GM12878 (cell line): ENCODE results near the gene HTD2. TPM values are rescaled to one million over a fixed set of nuclear protein-coding genes. Genes with fewer than 3 reads are reported as not detected.

Experiments
- ATAC-seq: fragments of 200-7000 bp; cut with Tn5 transposase; 3 replicates; pipeline ENCODE4 v1.9.1; 2020; ENCODE audit warnings: mild to moderate bottlenecking, moderate library complexity
- BruUV-seq: library from RNA; stranded (reverse); fragments of 400-500 nt; replicated peaks from 2 replicates; lab custom pipeline; 2021; lab: Mats Ljungman, UMichigan
- CTCF ChIA-PET: fragments of 300-600 bp; sonication (Branson Sonifier 250); formaldehyde crosslinking; extraction: SDS; loops from one replicate; lab custom pipeline; 2021; ENCODE audit warnings: inconsistent platforms; lab: Yijun Ruan, JAX
- POLR2A ChIA-PET: fragments of 350-600 bp; formaldehyde crosslinking; extraction: SDS; loops from one replicate; lab custom pipeline; 2021; ENCODE audit warnings: inconsistent platforms; lab: Charles Lee
- RAD21 ChIA-PET: fragments of 300-600 bp; sonication (Branson Sonifier 250); formaldehyde crosslinking; loops from one replicate; lab custom pipeline; 2023; ENCODE audit warnings: antibody characterized with exemption; ENCODE audit not compliant: unreplicated experiment; lab: Charles Lee
- SMC1A ChIA-PET: fragments of 300-600 bp; sonication (Branson Sonifier 250); formaldehyde crosslinking; loops from one replicate; lab custom pipeline; 2023; ENCODE audit not compliant: unreplicated experiment, uncharacterized antibody; lab: Charles Lee
- DNase-seq: peaks from one replicate; pipeline ENCODE4 v3.0.0-alpha.2; 2011; ENCODE audit warnings: low read depth, low spot score
- FAIRE-seq: peaks from 3 replicates; lab custom pipeline; 2011; peaks lifted over from hg19 to GRCh38; lab: Jason Lieb, UNC
- H2AFZ ChIP-seq: 2 replicates; pipeline ENCODE4 v1.6.0; 2011; ENCODE audit warnings: low read depth, low read length, control low read depth; ENCODE audit not compliant: control insufficient read depth
- H3K27ac ChIP-seq: 2 replicates; pipeline ENCODE4 v1.5.1; 2011; ENCODE audit warnings: control low read depth; ENCODE audit not compliant: control insufficient read depth, insufficient read depth
- H3K27me3 ChIP-seq, 2 experiments: replicated peaks in 1 of 2; 2 replicates each; pipeline versions ENCODE4 v1.6.0 to v1.6.1; 2011; ENCODE audit warnings: low read length in 1 of 2; ENCODE audit not compliant: control insufficient read depth in 2 of 2, insufficient read depth in 2 of 2
- H3K36me3 ChIP-seq, 2 experiments: 2 replicates each; pipeline ENCODE4 v1.5.1; 2011; ENCODE audit warnings: low read length in 1 of 2; ENCODE audit not compliant: control insufficient read depth in 2 of 2, insufficient read depth in 2 of 2
- H3K4me1 ChIP-seq: 2 replicates; pipeline ENCODE4 v1.6.1; 2011; ENCODE audit warnings: mild to moderate bottlenecking, low read length, moderate library complexity, mixed read lengths; ENCODE audit not compliant: control insufficient read depth, insufficient read depth
- H3K4me2 ChIP-seq: 2 replicates; pipeline ENCODE4 v1.6.0; 2011; ENCODE audit warnings: control low read depth; ENCODE audit not compliant: control insufficient read depth, insufficient read depth
- H3K4me3 ChIP-seq: fragments of 200-600 bp; sonication (generic); 2 replicates; pipeline ENCODE4 v1.5.1; 2016
- H3K79me2 ChIP-seq: 2 replicates; pipeline ENCODE4 v1.6.0; 2011; ENCODE audit warnings: low read length; ENCODE audit not compliant: control insufficient read depth, insufficient read depth
- H3K9ac ChIP-seq: 2 replicates; pipeline ENCODE4 v1.8.0; 2011; ENCODE audit warnings: low read length, control low read depth, mixed read lengths; ENCODE audit not compliant: control insufficient read depth, insufficient read depth
- H3K9me3 ChIP-seq: replicated peaks from 3 replicates; pipeline ENCODE4 v1.5.1; 2011; ENCODE audit warnings: mild to moderate bottlenecking, low read length; ENCODE audit not compliant: control insufficient read depth, insufficient read depth
- H4K20me1 ChIP-seq: 2 replicates; pipeline ENCODE4 v1.6.0; 2011; ENCODE audit not compliant: control insufficient read depth, insufficient read depth
- FOXK2 ChIP-seq: fragments of 450-650 bp; IDR thresholded peaks from 2 replicates; pipeline ENCODE4 v1.6.1; 2017; ENCODE audit warnings: mild to moderate bottlenecking, moderate library complexity
- NFXL1 ChIP-seq: fragments of 450-650 bp; IDR thresholded peaks from 2 replicates; pipeline ENCODE4 v1.6.1; 2017; ENCODE audit warnings: antibody characterized with exemption, mild to moderate bottlenecking, borderline replicate concordance
- PRDM15 ChIP-seq: fragments of 450-650 bp; formaldehyde crosslinking; IDR thresholded peaks from 2 replicates; pipeline ENCODE4 v1.4.0; 2020; ENCODE audit warnings: mild to moderate bottlenecking, moderate library complexity
- REST ChIP-seq: IDR thresholded peaks from 2 replicates; pipeline ENCODE4 v1.6.1; 2012; ENCODE audit warnings: mild to moderate bottlenecking, low read depth, low read length
- SMAD5 ChIP-seq: IDR thresholded peaks from 2 replicates; pipeline ENCODE4 v1.6.1; 2016; ENCODE audit warnings: antibody characterized with exemption, low read depth
- SRF ChIP-seq, 2 experiments: IDR thresholded peaks; 2 replicates each; pipeline ENCODE4 v1.6.1; 2011; ENCODE audit warnings: low read depth in 2 of 2, low read length in 2 of 2, mild to moderate bottlenecking in 1 of 2, moderate library complexity in 1 of 2
- WGBS: methylation state at CpG from one replicate; pipeline ENCODE4 v1.1.6; 2016; ENCODE audit warnings: low lambda C conversion rate; ENCODE audit not compliant: insufficient replicate concordance, insufficient coverage; ENCODE audit errors: missing lambda C conversion rate; 5-methylcytosine and 5-hydroxymethylcytosine counted together
- in situ Hi-C: fragments of 300-500 bp; cut with MboI; formaldehyde crosslinking; loops from 9 replicates; pipeline ENCODE4 v1.14.3; 2018; ENCODE audit warnings: mixed read lengths
- intact Hi-C: fragments of 100-400 bp; cut with micrococcal nuclease; formaldehyde crosslinking; loops from one replicate; pipeline ENCODE4 v1.14.2; 2022; ENCODE audit not compliant: unreplicated experiment
- polyA plus RNA-seq, 11 experiments: library from polyadenylated mRNA; depleted of rRNA in 4 of 11; unstranded in 6 of 11; stranded (reverse) in 5 of 11; fragments of >200 nt; fragmentation: Nextera tagmentation in 4 of 11; fragmentation: Illumina TruSeq in 1 of 11; extraction: Ambion mirVana in 4 of 11; extraction: Trizol in 1 of 11; gene quantifications; 1 replicate in 1 of 11; 2 replicates in 10 of 11; pipeline versions ENCODE4 v1.2.1 to v1.2.3, GENCODE V29; 2011 to 2016; ENCODE audit warnings: inconsistent platforms in 2 of 11, missing spikeins in 2 of 11, low read depth in 1 of 11
- total RNA-seq, 4 experiments: library from RNA; depleted of rRNA in 3 of 4; stranded (reverse); fragments of >200 nt in 3 of 4; fragmentation: Illumina TruSeq in 1 of 4; extraction: Trizol in 1 of 4; gene quantifications; 2 replicates each; pipeline versions ENCODE4 v1.2.1 to v1.2.3, GENCODE V29; 2013 to 2021

The HTD2 gene
- total and polyA plus RNA-seq, 10 of the 15 experiments (the other 5 are each of a cell fraction or from before 2014, with no cell fraction given) = 5.9 to 24.7 (median 9.5) TPM

DNA sequence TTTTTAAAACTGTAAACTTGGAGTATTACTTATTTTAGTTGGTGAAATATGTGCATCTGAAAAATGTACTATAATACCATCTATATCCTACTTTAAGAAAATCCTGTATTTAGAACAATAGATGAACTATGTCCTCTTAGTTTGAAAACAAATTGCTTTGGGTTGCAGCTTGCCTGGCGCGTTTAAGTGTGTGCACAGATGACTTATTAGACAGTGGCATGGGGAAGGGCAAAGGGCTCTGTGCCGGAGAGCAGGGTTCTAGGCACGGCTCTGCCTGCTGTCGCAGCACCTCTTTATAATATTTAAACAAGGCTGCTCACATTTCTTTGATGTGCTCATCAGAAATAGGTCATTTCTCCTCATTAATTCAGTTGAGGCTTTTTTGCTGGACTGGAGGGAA is 36.4 kb downstream of the HTD2 start (continued):
- TF ChIP-seq PRDM15 (CRISPR knock-in tag) (no peak), NFXL1 (no peak), SMAD5 (no peak)
- TF ChIP-seq, all 136 proteins: peak for 0

DNA sequence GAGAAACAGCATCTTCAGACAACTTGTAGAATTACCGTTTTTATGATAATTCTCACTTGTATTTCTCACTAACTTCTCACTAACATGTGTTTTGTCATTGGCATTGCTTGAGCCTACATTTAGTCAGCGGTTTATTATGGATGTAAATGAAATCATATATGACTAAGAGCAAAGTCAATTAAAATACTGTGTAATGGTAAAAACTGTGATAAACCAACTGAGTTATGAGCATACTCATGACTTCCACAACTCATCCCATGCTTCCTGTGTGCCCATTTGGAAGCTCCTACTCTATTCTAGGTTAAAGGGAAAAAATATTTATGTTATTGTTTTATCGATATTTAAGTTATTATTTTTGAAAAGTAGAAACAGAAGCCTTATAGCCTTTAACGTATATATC is 39.1 kb downstream of the HTD2 start:
- intact Hi-C loops = no loop called here
- Histone ChIP-seq H3K4me3 (no peak overlapping the region), H3K36me3 (no peaks in the 10 kb centered on the region), H3K27ac (no peak overlapping the region), H3K9me3 (no peaks in the 10 kb centered on the region), H4K20me1 (no peaks in the 10 kb centered on the region), H3K27me3 (no peaks in the 10 kb centered on the region), H3K4me1 (peaks cover 16% of the 10 kb centered on the region), H2AFZ (no peak overlapping the region), H3K79me2 (no peaks in the 10 kb centered on the region; the same call in 1 of the 2 replicates), H3K9ac (no peak overlapping the region), H3K4me2 (no peak overlapping the region)
- WGBS = 89% methylated on average over 4 of the region's 4 CpGs
- no TSS peak for BruUV-seq
- SMC1A ChIA-PET = interaction anchor here (1.2 to 15.0 kb wide), 2 partner anchors 9 to 10 kb away, joined by 4 to 324 read pairs; partner anchors contain the start of gene PXK
- TF ChIP-seq REST = no peak
- no peak for TF ChIP-seq FOXK2
- TF ChIP-seq SRF (IDR thresholded peaks at IDR 0.05; ENCODE audit: low read depth in 2 of 2, low read length in 2 of 2) = no peak
- ATAC-seq = no peak
- POLR2A ChIA-PET = interaction anchor here (12.7 kb wide), 1 partner anchor 9 kb away, joined by 221 read pairs; the partner anchor contains the start of gene PXK
- RAD21 ChIA-PET = interaction anchor here (1.4 to 8.7 kb wide), 2 partner anchors 9 to 75 kb away, joined by 4 to 149 read pairs; partner anchors contain the start of gene PXK
- in situ Hi-C loops = no loop called here
- no peak for DNase-seq
- FAIRE-seq = no peak
- CTCF ChIA-PET = interaction anchor here (1.2 to 12.5 kb wide), 3 partner anchors 8 to 10 kb away, joined by 9 to 204 read pairs (median 9); partner anchors contain the start of gene PXK
